Measurements from ENCODE around the gene GCLC.
"Not testable (repeated sequence)": the region's sequence is repeated elsewhere in the genome, so short reads cannot be mapped to it uniquely, and the experiment has no call there.

The GCLC gene

DNA sequence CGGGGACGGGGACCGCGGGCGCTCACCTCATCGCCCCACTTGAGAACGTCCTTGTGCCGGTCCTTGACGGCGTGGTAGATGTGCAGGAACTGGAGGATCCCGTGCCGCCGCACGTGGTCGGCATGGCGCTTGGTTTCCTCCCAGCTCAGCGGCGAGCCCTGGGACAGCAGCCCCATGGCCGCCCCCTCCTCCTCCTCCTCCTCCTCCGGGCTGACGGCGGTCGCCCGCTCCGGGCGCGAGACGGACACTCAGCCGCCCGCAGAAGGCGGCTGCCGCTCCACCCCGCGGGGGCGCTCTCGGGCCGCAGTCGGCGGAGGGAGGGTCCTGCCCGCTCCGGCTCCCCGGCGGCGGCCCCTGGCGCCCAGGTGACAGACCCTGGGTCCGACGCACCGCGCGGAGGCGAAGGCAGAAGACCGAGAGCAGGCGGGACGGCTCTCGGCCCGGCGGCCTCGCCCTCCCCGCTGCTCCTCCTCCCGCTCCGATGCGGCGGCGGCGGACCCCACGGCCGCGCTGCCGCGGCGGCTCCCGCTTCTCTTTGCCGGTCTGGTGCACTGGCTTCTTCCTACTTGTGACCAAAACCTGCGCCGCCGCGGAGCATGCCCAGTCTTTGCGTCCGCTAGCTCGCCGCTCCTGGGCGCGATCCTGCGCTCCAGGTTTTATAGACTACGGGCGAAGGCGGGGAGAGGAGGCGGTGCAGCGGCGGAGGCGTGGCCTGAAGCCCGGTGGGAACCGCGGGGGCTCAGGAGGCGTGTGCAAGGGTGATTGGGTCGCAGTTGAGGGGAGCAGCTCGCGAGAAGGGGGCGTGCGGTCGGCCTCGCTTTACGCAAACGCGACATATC, at the start of gene GCLC:
Gene GCLC (minus strand): TSS at position 632 of the 839 bp plus-strand sequence. CDS start 456 bp downstream, at position 176.
- DNase-seq (ENCODE audit: low spot score), result peak; percentile 97

GRCh38 chr6:53594596-53594995, 49.7 kb upstream of the GCLC start:
- no peak for DNase-seq (ENCODE audit: low spot score)

DNA sequence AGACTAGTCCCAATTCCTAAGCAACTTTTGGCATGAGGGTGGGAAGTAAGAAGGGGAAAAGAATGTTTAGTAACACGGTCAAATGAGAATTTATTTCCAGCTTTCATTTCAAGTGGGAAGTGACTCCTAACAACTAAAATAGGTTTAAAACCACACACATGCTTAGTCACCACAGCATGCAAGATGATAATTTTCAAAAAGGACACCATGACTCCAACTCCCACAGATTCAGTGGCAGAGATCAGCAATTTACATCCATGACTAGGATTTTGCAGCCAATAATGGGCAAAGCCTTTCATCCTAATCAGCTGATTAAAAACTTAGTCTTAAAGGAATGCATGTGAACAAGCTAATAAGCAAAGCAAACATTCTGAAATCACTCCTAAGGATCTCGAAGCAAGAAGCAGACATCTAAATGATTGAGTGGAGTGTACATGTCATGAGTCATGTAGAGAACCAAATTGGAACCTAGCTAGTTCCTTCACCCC, 48.1 kb upstream of the GCLC start:
- peak; percentile 69 for DNase-seq (ENCODE audit: low spot score)

- peak; percentile 36 for DNase-seq (ENCODE audit: low spot score)
Observed at GRCh38 chr6:53591873-53592272, 47.0 kb upstream of the GCLC start.

DNA sequence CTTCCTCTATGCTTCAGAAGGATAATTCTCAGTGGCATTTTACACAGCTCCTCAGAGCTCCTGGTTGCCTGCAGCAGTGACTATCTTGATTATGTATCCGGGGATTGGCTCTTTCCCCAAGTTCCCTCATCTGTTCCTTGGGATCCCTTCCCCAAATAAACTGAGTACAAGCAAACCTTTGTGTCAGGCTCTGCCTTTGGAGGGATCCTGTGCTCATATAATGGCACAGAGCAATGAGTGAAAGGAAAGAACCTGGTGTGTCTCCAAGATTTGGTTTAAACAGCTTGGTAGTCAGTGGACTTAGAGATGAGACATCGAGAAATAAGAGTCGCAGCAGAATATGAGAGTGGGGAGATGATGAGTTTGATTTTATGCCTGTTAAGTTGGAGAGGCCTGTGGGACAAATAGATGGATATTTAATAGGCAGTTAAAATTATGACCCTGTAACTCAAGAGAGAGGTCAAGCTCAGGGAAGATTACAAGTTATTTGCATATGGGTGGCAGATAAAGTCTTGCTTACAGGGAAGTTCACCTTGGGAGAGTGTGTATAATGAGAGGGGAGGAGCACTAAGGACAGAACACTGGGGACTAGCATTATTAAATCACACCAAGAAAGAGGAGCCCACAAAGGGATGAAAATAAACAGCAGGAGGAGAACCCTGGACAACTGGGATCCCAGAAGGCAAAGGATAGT, 44.1 kb upstream of the GCLC start:
- DNase-seq (ENCODE audit: low spot score), result no peak

DNA sequence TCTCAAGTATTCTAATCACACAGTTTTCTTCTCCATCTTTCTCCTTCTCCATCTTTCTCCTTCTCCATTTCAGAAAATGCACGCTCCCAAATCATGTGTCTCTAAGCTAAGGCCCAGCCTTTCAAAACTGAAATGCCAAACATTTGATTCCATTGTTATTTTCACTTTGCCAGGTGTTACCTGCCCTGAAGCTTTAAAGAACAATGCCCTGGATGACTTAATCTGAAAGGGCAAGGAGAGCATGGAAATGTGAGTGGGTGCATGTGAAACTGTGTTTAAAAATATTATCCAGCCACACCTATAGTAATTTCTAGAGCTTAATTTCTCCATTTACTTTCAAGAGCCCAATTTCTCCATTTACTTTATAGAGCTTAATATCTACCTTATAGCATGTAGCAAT, 42.4 kb upstream of the GCLC start:
- DNase-seq (ENCODE audit: low spot score), result no peak

GRCh38 chr6:53585208-53585900, 40.5 kb upstream of the GCLC start:
- no peak for DNase-seq (ENCODE audit: low spot score)

DNA sequence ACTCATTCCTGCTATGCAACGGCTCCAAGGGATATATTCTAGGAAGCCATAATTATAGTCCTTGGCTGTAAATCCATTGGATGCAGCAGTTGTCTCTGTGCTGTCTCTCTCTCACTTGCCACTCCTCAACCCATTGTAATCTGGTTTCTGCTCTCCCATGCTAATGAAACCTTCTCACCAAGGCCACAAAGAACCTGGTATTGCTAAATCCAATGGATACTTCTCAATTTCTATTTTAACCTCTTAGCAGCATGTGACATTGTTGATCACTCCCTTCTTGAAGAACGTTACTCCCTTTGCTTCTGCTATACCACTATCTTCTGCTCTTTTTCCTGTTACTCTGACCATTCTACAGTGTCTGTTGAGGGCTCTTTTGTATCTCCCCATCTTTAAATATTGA, 39.8 kb upstream of the GCLC start:
- no peak for DNase-seq (ENCODE audit: low spot score)

- no peak for DNase-seq (ENCODE audit: low spot score)
Observed at GRCh38 chr6:53583451-53583850, 38.5 kb upstream of the GCLC start.

GRCh38 chr6:53582963-53583362, 38.1 kb upstream of the GCLC start:
- peak; percentile 44 for DNase-seq (ENCODE audit: low spot score)

DNA sequence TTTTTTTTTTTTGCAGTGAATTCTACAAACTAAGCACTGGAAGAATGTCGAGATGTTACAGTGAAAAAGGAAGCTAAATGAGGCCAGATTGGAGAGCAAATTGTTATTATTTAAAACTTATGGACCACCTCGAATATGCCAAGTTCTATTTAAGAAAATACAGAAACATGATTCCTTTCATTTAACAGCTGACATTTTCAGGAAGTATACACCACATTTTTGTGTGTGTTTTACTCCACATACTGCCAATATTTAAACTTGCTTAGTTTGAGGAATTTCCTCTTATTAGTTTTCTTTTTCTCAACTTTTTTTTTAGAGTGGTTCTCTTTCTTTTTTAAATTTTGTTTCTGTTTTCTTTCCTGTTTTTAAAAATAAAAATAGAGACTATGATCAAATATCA, 37.0 kb upstream of the GCLC start:
- DNase-seq (ENCODE audit: low spot score), result no peak

GRCh38 chr6:53581173-53581773, 36.4 kb upstream of the GCLC start:
- peak; percentile 78 for DNase-seq (ENCODE audit: low spot score)

DNA sequence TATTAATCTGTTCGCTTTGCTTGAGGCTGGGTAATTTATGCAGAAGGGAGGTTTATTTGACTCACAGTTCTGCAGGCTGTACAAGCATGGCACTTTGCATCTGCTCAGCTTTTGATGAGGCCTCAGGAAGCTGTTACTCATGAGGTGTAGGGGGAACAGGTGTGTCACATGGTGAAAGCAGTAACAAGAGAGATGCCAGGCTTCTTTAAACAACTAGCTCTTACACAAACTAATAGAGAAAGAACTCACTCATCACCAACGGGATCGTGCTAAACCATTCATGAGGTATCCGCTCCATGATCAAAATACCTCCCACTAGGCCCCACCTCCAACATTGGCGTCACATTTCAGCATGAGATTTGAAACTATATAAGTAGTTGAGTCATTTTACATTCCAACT, 34.4 kb upstream of the GCLC start:
- DNase-seq (ENCODE audit: low spot score), result no peak

DNA sequence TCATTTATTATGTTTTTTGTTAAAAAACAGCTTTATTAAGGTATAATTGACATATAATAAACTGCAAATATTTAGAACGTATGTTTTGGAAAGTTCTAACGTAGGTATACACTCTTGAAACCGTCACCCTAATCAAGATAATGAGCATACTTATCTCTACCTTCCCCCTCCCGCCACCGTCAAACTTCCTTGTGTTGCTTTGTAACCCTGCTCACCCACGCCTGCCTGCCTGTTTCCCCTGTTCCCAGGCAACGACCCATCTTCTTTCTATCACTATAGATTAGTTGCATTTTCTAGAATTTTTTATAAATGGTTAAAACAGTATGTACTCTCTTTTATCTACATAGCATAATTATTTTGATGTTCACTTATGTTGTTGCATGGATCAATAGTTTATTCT, 33.5 kb upstream of the GCLC start:
- no peak for DNase-seq (ENCODE audit: low spot score)

- no peak for DNase-seq (ENCODE audit: low spot score)
Observed at GRCh38 chr6:53573299-53573698, 28.4 kb upstream of the GCLC start.

- not testable (repeated sequence) for DNase-seq (ENCODE audit: low spot score)
Observed at GRCh38 chr6:53572379-53572778, 27.5 kb upstream of the GCLC start.

DNA sequence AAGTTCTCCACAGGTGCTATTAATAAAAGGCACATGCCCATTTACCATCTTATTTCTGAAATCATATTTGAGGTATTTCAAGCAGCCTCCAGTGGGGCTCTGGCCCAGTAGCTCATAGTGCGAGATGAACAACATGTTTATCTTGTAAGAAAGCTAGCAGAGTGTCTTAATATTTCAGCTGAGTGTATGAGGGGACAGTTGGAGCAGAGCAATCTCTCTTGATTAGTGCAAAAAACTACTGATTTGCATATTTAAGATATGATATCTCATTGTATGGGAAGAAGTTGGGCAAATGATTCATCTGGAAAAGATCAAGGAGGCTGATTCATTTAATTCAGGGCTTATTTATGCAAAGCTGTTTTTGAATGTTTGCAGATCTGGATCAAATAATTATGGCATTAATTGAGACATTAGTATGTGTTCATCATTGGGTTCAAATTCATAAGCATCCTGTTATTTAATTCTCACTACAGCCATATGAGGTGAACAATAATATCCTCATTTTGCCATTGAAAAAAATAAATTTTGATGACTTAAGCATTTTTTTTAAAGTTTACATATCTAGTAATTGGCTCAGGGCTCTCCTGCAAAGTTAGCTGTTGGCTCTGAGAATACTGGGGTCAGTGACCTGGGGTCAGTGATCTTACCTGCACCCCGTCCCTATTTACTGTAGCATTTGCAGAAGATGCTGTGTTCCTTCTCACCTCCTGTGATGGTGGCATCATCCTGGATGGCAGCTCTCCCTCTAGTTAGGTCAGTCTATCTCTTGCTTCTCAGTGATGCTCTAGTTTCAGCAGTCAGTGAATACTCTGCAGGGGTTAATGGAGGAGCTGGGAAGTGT, 24.1 kb upstream of the GCLC start:
- no peak for DNase-seq (ENCODE audit: low spot score)

GRCh38 chr6:53567701-53568100, 22.8 kb upstream of the GCLC start:
- no peak for DNase-seq (ENCODE audit: low spot score)

- peak; percentile 44 for DNase-seq (ENCODE audit: low spot score)
Observed at GRCh38 chr6:53566755-53567154, 21.9 kb upstream of the GCLC start.

DNA sequence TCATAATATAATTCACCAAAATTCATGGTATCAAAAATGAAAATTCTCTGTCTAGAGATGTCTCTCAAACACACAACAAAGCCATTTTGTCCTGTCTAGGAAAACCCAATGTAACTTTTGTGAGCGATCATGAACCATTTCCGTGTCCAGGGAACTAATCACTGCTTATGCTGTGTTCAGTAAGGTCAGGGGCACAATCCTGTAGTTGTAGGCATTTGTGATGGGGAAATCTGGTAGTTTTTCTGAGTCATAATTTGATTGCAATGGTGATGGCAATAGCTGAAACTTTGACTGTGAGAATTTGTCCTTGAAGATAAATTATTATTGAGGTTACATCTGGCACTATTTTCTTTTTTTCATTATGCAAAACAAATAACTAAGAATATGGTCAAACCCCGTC, 21.0 kb upstream of the GCLC start:
- no peak for DNase-seq (ENCODE audit: low spot score)

- no peak for DNase-seq (ENCODE audit: low spot score)
Observed at GRCh38 chr6:53564401-53565065, 19.6 kb upstream of the GCLC start.
